ENCODE results near the gene PRR33. TPM values are rescaled to one million over a fixed set of nuclear protein-coding genes. Genes with fewer than 3 reads are reported as not detected.
A peak's percentile ranks its signal among the peaks of the same experiment; 100 is the strongest.

Gene PRR33
- total and polyA plus RNA-seq, 12 donors, result 0.09 to 6.5 (median 3.5) TPM

- peak overlapping the region in 8 of 10 donors; percentile 30 to 85 (median 64) for H3K27ac ChIP-seq
- no peaks in the 10 kb centered on the region for H3K36me3 ChIP-seq
- H3K27me3 ChIP-seq, result no peaks in the 10 kb centered on the region
- H3K9me3 ChIP-seq, result no peaks in the 10 kb centered on the region
- intact Hi-C loops (cut with DNase I), result loop anchor here in 3 of 10 donors (1.0 to 2.0 kb wide), 4 partner anchors 18 to 27 kb away; no protein-coding TSS in a partner anchor
- H3K4me3 ChIP-seq, result no peak overlapping the region
- no peak for DNase-seq
- H3K4me1 ChIP-seq, result peaks cover 10 to 56% (median 42%) of the 10 kb centered on the region in 9 donors
- TF ChIP-seq, protein P1, sequence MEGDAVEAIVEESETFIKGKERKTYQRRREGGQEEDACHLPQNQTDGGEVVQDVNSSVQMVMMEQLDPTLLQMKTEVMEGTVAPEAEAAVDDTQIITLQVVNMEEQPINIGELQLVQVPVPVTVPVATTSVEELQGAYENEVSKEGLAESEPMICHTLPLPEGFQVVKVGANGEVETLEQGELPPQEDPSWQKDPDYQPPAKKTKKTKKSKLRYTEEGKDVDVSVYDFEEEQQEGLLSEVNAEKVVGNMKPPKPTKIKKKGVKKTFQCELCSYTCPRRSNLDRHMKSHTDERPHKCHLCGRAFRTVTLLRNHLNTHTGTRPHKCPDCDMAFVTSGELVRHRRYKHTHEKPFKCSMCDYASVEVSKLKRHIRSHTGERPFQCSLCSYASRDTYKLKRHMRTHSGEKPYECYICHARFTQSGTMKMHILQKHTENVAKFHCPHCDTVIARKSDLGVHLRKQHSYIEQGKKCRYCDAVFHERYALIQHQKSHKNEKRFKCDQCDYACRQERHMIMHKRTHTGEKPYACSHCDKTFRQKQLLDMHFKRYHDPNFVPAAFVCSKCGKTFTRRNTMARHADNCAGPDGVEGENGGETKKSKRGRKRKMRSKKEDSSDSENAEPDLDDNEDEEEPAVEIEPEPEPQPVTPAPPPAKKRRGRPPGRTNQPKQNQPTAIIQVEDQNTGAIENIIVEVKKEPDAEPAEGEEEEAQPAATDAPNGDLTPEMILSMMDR (IDR thresholded peaks at IDR 0.05), result no peak
- ATAC-seq, result no peak
- 65 to 70% methylated on average over 13 of the region's 13 CpGs for WGBS, 2 donors
Measured at GRCh38 chr11:1912289-1912878, 20.7 kb upstream of the PRR33 start.

DNA sequence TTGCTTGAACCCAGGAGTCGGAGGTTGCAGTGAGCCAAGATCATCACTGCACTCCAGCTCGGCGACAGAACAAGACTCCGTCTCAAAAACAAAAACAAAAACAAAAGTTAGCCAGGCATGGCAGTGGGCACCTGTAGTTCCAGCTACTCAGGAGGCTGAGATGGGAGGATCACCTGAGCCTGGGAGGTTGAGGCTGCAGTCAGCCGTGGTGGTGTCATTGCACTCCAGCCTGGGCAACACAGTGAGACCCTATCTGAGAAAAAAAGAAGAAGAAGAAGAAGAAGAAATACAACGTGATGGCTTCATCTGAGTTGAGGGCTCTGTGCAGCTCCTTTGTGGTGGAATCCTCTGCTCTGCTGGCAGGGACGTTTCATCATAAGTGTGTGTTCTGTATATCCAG lies 17.8 kb upstream of the PRR33 start:
- DNase-seq, result no peak
- intact Hi-C loops (cut with DNase I), result loop anchor here in 1 of 10 donors (2.0 kb wide), 1 partner anchor 17 kb away; no protein-coding TSS in a partner anchor

GRCh38 chr11:1908618-1909017 lies 16.9 kb upstream of the PRR33 start:
- Histone ChIP-seq H3K4me3 (peak overlapping the region in 1 of 10 donors; percentile 16), H3K9me3 (no peaks in the 10 kb centered on the region), H3K27me3 (no peaks in the 10 kb centered on the region), H3K27ac (peak overlapping the region; percentile 64 to 88 (median 83)), H3K4me1 (peaks cover 3 to 60% (median 49%) of the 10 kb centered on the region in 9 donors), H3K36me3 (no peaks in the 10 kb centered on the region)
- TF ChIP-seq, protein P1 (IDR thresholded peaks at IDR 0.05), result no peak
- 28 to 30% methylated on average over 9 of the region's 9 CpGs for WGBS, 2 donors
- DNase-seq, result peak in 1 of 2 donors; percentile 80
- intact Hi-C loops (cut with DNase I), result loop anchor here in 1 of 10 donors (2.0 kb wide), 1 partner anchor 18 kb away; no protein-coding TSS in a partner anchor
- ATAC-seq, result peak in 7 of 8 donors; percentile 71 to 90 (median 79)

More for the DNA sequence above, 17.8 kb upstream of the PRR33 start:
- H3K9me3 ChIP-seq, result no peaks in the 10 kb centered on the region
- TF ChIP-seq, protein P1 (IDR thresholded peaks at IDR 0.05), result no peak
- no peak for ATAC-seq
- no peaks in the 10 kb centered on the region for H3K36me3 ChIP-seq
- no peaks in the 10 kb centered on the region for H3K27me3 ChIP-seq
- WGBS, 2 donors, result 89 to 92% methylated on average over 7 of the region's 7 CpGs
- peak overlapping the region; percentile 64 to 88 (median 83) for H3K27ac ChIP-seq
- H3K4me3 ChIP-seq, result no peak overlapping the region
- H3K4me1 ChIP-seq, result peaks cover 3 to 60% (median 49%) of the 10 kb centered on the region in 9 donors

- DNase-seq, result no peak
- peak in 1 of 8 donors; percentile 4 for ATAC-seq
- Histone ChIP-seq H3K27me3 (no peaks in the 10 kb centered on the region), H3K4me1 (peaks cover 3 to 51% (median 36%) of the 10 kb centered on the region in 9 donors), H3K4me3 (no peak overlapping the region), H3K36me3 (no peaks in the 10 kb centered on the region), H3K27ac (peak overlapping the region; percentile 21 to 88 (median 83)), H3K9me3 (no peaks in the 10 kb centered on the region)
- 47 to 52% methylated on average over 14 of the region's 14 CpGs for WGBS, 2 donors
- intact Hi-C loops (cut with DNase I), result no loop called here
- TF ChIP-seq, protein P1 (IDR thresholded peaks at IDR 0.05), result no peak
Measured at GRCh38 chr11:1906611-1907423, 15.1 kb upstream of the PRR33 start.

All from heart right ventricle (tissue), 16 donors.